A673 (cell line): ENCODE measurements around the gene MYBPC3. TPM values are rescaled to one million over a fixed set of nuclear protein-coding genes. Genes with fewer than 3 reads are reported as not detected.

Experiments used
- BruUV-seq: library from RNA; stranded (reverse); fragments of 400-500 nt; replicated peaks from 2 replicates; lab custom pipeline; 2021; lab: Mats Ljungman, UMichigan
- CTCF ChIA-PET: fragments of 300-600 bp; sonication (Branson Sonifier 250); formaldehyde crosslinking; loops from one replicate; lab custom pipeline; 2022; ENCODE audit warnings: antibody characterized with exemption; lab: Charles Lee
- POLR2A ChIA-PET: fragments of 300-600 bp; sonication (Branson Sonifier 250); formaldehyde crosslinking; loops from one replicate; lab custom pipeline; 2022; ENCODE audit warnings: antibody characterized with exemption; ENCODE audit not compliant: low non-redundant PET; lab: Charles Lee
- DNase-seq: peaks from one replicate; pipeline ENCODE4 v3.0.0-alpha.2; 2015; ENCODE audit warnings: low spot score
- H3K27ac ChIP-seq: fragments of 200-600 bp; sonication (generic); 2 replicates; pipeline ENCODE4 v1.5.1; 2016; ENCODE audit warnings: mixed run types, low read depth, mild to moderate bottlenecking, mixed read lengths, antibody characterized with exemption, low read length; ENCODE audit not compliant: poor library complexity, severe bottlenecking
- H3K27me3 ChIP-seq: fragments of 200-600 bp; sonication (generic); replicated peaks from 2 replicates; pipeline ENCODE4 v1.6.1; 2017; ENCODE audit warnings: mixed run types, low read depth, mild to moderate bottlenecking, mixed read lengths, antibody characterized with exemption, low read length; ENCODE audit not compliant: insufficient read depth, poor library complexity
- H3K36me3 ChIP-seq: fragments of 200-600 bp; sonication (generic); 2 replicates; pipeline ENCODE4 v1.6.1; 2016; ENCODE audit warnings: mixed run types, mild to moderate bottlenecking, mixed read lengths, antibody characterized with exemption, low read length; ENCODE audit not compliant: insufficient read depth, poor library complexity, severe bottlenecking
- H3K4me1 ChIP-seq: fragments of 200-600 bp; sonication (generic); 2 replicates; pipeline ENCODE4 v1.6.1; 2017; ENCODE audit warnings: mixed run types, mild to moderate bottlenecking, mixed read lengths, antibody characterized with exemption, low read length; ENCODE audit not compliant: insufficient read depth, poor library complexity, severe bottlenecking
- H3K4me3 ChIP-seq: fragments of 200-600 bp; sonication (generic); 2 replicates; pipeline ENCODE4 v1.5.1; 2016; ENCODE audit warnings: low read depth, mixed run types, mild to moderate bottlenecking, mixed read lengths, low read length; ENCODE audit not compliant: poor library complexity, severe bottlenecking
- H3K9me3 ChIP-seq: fragments of 200-600 bp; sonication (generic); 2 replicates; pipeline ENCODE4 v1.6.1; 2016; ENCODE audit warnings: mixed run types, low read depth, mild to moderate bottlenecking, mixed read lengths, antibody characterized with exemption, low read length; ENCODE audit not compliant: poor library complexity, severe bottlenecking
- EZH2 ChIP-seq: fragments of 200-600 bp; sonication (generic); IDR thresholded peaks from 2 replicates; pipeline ENCODE4 v1.6.1; 2017; ENCODE audit warnings: borderline replicate concordance, low read depth, mild to moderate bottlenecking, mixed read lengths, antibody characterized with exemption, low read length; ENCODE audit not compliant: poor library complexity, severe bottlenecking
- intact Hi-C: fragments of 100-400 bp; cut with micrococcal nuclease; formaldehyde crosslinking; loops from one replicate; pipeline ENCODE4 v1.10.0; 2022; ENCODE audit not compliant: unreplicated experiment
- total RNA-seq: library from RNA; stranded (reverse); gene quantifications from 2 replicates; pipeline ENCODE4 v1.2.3, GENCODE V29; 2021
- TF ChIP-seq, protein P1 (sequence below): fragments of 300-800, 200-600 bp; sonication (generic); conservative IDR thresholded peaks from 2 replicates; pipeline ENCODE4 v1.5.1; 2017; ENCODE audit warnings: low read depth, mild to moderate bottlenecking, antibody characterized with exemption, low read length, moderate library complexity, mixed read lengths

Gene MYBPC3
- total RNA-seq, 1 experiment from 2014 or later, result not detected

GRCh38 chr11:47342854-47343253 lies 9.6 kb downstream of the MYBPC3 start:
- Histone ChIP-seq H3K36me3 (no peaks in the 10 kb centered on the region), H3K27ac (no peak overlapping the region), H3K4me1 (no peaks in the 10 kb centered on the region), H3K9me3 (no peaks in the 10 kb centered on the region), H3K27me3 (no peaks in the 10 kb centered on the region), H3K4me3 (no peak overlapping the region)
- no TSS peak for BruUV-seq
- no peak for DNase-seq
- no peak for TF ChIP-seq EZH2
- TF ChIP-seq, protein P1, sequence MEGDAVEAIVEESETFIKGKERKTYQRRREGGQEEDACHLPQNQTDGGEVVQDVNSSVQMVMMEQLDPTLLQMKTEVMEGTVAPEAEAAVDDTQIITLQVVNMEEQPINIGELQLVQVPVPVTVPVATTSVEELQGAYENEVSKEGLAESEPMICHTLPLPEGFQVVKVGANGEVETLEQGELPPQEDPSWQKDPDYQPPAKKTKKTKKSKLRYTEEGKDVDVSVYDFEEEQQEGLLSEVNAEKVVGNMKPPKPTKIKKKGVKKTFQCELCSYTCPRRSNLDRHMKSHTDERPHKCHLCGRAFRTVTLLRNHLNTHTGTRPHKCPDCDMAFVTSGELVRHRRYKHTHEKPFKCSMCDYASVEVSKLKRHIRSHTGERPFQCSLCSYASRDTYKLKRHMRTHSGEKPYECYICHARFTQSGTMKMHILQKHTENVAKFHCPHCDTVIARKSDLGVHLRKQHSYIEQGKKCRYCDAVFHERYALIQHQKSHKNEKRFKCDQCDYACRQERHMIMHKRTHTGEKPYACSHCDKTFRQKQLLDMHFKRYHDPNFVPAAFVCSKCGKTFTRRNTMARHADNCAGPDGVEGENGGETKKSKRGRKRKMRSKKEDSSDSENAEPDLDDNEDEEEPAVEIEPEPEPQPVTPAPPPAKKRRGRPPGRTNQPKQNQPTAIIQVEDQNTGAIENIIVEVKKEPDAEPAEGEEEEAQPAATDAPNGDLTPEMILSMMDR, result no peak
- POLR2A ChIA-PET, result no interaction called here
- intact Hi-C loops, result no loop called here
- CTCF ChIA-PET, result no interaction called here

- CTCF ChIA-PET, result no interaction called here
- TF ChIP-seq, protein P1, result no peak
- no peak for TF ChIP-seq EZH2
- BruUV-seq, result no TSS peak
- Histone ChIP-seq H3K36me3 (no peaks in the 10 kb centered on the region), H3K27me3 (no peaks in the 10 kb centered on the region), H3K4me3 (no peak overlapping the region), H3K27ac (no peak overlapping the region), H3K9me3 (no peaks in the 10 kb centered on the region), H3K4me1 (no peaks in the 10 kb centered on the region)
- POLR2A ChIA-PET, result no interaction called here
- DNase-seq, result no peak
- intact Hi-C loops, result no loop called here
Measured at GRCh38 chr11:47342036-47342803, 10.3 kb downstream of the MYBPC3 start.

DNA sequence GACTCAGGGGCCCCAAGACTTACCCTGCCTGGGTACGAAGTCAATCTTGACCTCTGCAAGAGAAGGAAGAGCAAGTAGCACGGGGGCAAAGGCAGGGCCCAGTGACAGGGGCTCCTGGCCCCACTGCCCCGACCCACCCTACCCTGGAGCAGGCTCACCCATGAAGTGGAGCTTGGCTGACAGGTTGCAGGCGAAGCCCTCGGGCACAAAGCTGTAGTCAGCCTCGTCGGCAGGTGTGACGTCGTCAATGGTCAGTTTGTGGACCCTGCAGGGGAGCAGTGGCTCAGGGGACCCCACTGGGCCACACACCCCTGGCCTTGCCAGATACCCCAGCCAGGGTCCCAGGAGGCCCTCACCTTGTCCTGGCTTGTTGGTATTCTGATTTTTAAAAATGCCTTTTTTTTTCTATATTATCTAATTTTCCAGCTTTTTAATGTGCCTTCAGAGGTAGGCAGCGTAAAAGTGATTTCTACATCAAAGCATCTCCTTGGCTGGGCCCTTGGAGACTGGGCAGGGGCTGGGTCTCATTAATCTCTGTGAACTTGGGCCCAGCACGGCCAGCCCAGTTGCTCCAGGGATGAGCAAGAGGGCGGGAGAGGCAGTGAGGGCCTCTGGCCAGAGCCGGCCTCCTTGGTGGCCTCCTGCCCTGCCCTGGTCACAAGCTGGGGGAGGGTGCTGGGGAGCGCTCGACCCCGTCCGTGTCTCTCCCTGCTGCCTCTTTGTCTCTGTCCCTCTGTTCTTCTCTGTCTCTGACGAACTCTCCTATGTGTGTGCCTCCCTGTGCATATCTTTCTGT lies 11.3 kb downstream of the MYBPC3 start:
- Histone ChIP-seq H3K9me3 (no peaks in the 10 kb centered on the region), H3K36me3 (no peaks in the 10 kb centered on the region), H3K4me1 (no peaks in the 10 kb centered on the region), H3K27me3 (no peaks in the 10 kb centered on the region), H3K4me3 (no peak overlapping the region), H3K27ac (no peak overlapping the region)
- ChIA-PET POLR2A (no interaction called here), CTCF (no interaction called here)
- DNase-seq, result no peak
- no TSS peak for BruUV-seq
- TF ChIP-seq, protein P1, result no peak
- no peak for TF ChIP-seq EZH2
- intact Hi-C loops, result no loop called here
